GM10847 (cell line): ENCODE measurements around the gene PPP1R7.

Experiments
- POLR2A ChIP-seq: IDR thresholded peaks from 2 replicates; pipeline ENCODE4 v1.6.1; 2011; ENCODE audit not compliant: insufficient read length; ENCODE audit errors: extremely low read depth

Gene PPP1R7

GRCh38 chr2:241161646-241162281, 11.5 kb downstream of the PPP1R7 start:
- no peak for TF ChIP-seq POLR2A

- no peak for TF ChIP-seq POLR2A
These were observed 13.4 kb downstream of the PPP1R7 start for GRCh38 chr2:241163601-241164118.

GRCh38 chr2:241168366-241168765, 18.1 kb downstream of the PPP1R7 start:
- no peak for TF ChIP-seq POLR2A

GRCh38 chr2:241173557-241173956, 23.3 kb downstream of the PPP1R7 start:
- TF ChIP-seq POLR2A, result no peak

GRCh38 chr2:241177526-241178334, 27.5 kb downstream of the PPP1R7 start:
- TF ChIP-seq POLR2A, result no peak

- no peak for TF ChIP-seq POLR2A
These were observed 28.7 kb downstream of the PPP1R7 start for GRCh38 chr2:241178961-241179360.

GRCh38 chr2:241179899-241180298, 29.6 kb downstream of the PPP1R7 start:
- no peak for TF ChIP-seq POLR2A

GRCh38 chr2:241180495-241180894, 30.2 kb downstream of the PPP1R7 start:
- no peak for TF ChIP-seq POLR2A

- no peak for TF ChIP-seq POLR2A
These were observed 31.9 kb downstream of the PPP1R7 start for GRCh38 chr2:241182126-241182525.

GRCh38 chr2:241182531-241183133, 32.4 kb downstream of the PPP1R7 start:
- TF ChIP-seq POLR2A, result no peak

- TF ChIP-seq POLR2A, result no peak
These were observed 33.0 kb downstream of the PPP1R7 start for GRCh38 chr2:241183221-241183620.

- no peak for TF ChIP-seq POLR2A
These were observed 34.6 kb downstream of the PPP1R7 start for GRCh38 chr2:241184901-241185300.

- no peak for TF ChIP-seq POLR2A
These were observed 35.7 kb downstream of the PPP1R7 start for GRCh38 chr2:241185961-241186360.

GRCh38 chr2:241187101-241187917, 37.0 kb downstream of the PPP1R7 start:
- TF ChIP-seq POLR2A, result no peak

GRCh38 chr2:241187918-241188234, 37.6 kb downstream of the PPP1R7 start:
- TF ChIP-seq POLR2A, result no peak

GRCh38 chr2:241188361-241189092, 38.3 kb downstream of the PPP1R7 start, which contains the start of gene ANO7:
Gene ANO7, plus strand, starts transcription at chr2:241188677. Its CDS starts 1,387 bp downstream, at chr2:241190064.
- no peak for TF ChIP-seq POLR2A
